ENCODE measurements around the gene COL8A1. TPM values are rescaled to one million over a fixed set of nuclear protein-coding genes. Genes with fewer than 3 reads are reported as not detected.

The COL8A1 gene
- total RNA-seq, 1 experiment from 2014 or later = 0.07 TPM

DNA sequence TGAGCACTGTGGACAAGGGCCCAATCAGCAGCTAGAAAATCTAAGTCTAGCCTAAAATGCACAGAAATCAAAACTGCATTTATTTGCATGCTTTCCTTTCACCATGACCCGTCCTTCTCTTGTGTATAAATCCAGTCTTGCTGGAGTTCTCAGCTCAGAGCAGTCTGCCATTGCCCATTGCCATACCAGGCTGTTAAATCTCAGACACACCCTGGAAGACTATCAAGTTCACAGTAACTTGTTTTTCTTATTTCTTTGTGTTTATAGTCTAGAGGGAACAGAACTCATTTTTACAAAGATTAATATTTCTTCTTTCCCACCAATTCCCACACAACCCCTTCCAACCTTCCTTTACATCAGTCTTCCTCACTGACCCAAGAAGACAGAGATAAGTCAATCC is 85.9 kb downstream of the COL8A1 start:
- ChIA-PET CTCF (no interaction called here), POLR2A (no interaction called here), RAD21 (ENCODE audit: low non-redundant PET in 1 of 2, low total read pairs in 2 of 2, uncharacterized antibody in 2 of 2, unreplicated experiment in 2 of 2) (no interaction called here)
- DNase-seq (ENCODE audit: low read depth, low spot score) = no peak
- Histone ChIP-seq H3K4me1 (ENCODE audit: control insufficient read depth in 1 of 2, insufficient read depth in 2 of 2, low read length in 2 of 2) (no peaks in the 10 kb centered on the region), H4K20me1 (ENCODE audit: insufficient read depth) (no peaks in the 10 kb centered on the region), H3K27ac (ENCODE audit: low read depth, low read length) (no peak overlapping the region), H3K4me2 (ENCODE audit: low read length) (no peak overlapping the region), H3K9ac (ENCODE audit: low read length) (no peak overlapping the region), H3K79me2 (ENCODE audit: insufficient read depth, low read length) (no peaks in the 10 kb centered on the region), H3K36me3 (ENCODE audit: control insufficient read depth in 1 of 2, insufficient read depth in 2 of 2, low read length in 2 of 2) (no peaks in the 10 kb centered on the region), H2AFZ (ENCODE audit: low read depth, low read length, poor library complexity, severe bottlenecking) (no peak overlapping the region), H3K9me2 (ENCODE audit: insufficient read depth) (no peaks in the 10 kb centered on the region), H3K9me3 (ENCODE audit: control insufficient read depth in 1 of 2, insufficient read depth in 1 of 2, low read depth in 1 of 2, low read length in 2 of 2) (no peaks in the 10 kb centered on the region), H3K27me3 (ENCODE audit: insufficient read depth, low read length) (peaks cover 55% of the 10 kb centered on the region), H3K4me3 (replicated peaks in 1 of 2; ENCODE audit: low read depth in 1 of 2, low read length in 2 of 2) (no peak overlapping the region)
- ATAC-seq = no peak
- intact Hi-C loops (cut with micrococcal nuclease) = no loop called here
- no TSS peak for BruUV-seq (replicated peaks)
- TF ChIP-seq YY1 (IDR thresholded peaks at IDR 0.05; ENCODE audit: extremely low read depth, insufficient replicate concordance, low read depth, low read length) = no peak
- TF ChIP-seq POLR2AphosphoS5 (IDR thresholded peaks at IDR 0.05; ENCODE audit: low read depth, low read length) = no peak
- no peak for TF ChIP-seq CEBPB (IDR thresholded peaks at IDR 0.05; ENCODE audit: low read depth)
- TF ChIP-seq SP1 (IDR thresholded peaks at IDR 0.05; ENCODE audit: low read depth) = no peak
- TF ChIP-seq, protein P1, sequence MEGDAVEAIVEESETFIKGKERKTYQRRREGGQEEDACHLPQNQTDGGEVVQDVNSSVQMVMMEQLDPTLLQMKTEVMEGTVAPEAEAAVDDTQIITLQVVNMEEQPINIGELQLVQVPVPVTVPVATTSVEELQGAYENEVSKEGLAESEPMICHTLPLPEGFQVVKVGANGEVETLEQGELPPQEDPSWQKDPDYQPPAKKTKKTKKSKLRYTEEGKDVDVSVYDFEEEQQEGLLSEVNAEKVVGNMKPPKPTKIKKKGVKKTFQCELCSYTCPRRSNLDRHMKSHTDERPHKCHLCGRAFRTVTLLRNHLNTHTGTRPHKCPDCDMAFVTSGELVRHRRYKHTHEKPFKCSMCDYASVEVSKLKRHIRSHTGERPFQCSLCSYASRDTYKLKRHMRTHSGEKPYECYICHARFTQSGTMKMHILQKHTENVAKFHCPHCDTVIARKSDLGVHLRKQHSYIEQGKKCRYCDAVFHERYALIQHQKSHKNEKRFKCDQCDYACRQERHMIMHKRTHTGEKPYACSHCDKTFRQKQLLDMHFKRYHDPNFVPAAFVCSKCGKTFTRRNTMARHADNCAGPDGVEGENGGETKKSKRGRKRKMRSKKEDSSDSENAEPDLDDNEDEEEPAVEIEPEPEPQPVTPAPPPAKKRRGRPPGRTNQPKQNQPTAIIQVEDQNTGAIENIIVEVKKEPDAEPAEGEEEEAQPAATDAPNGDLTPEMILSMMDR (IDR thresholded peaks at IDR 0.05 in 2 of 3, conservative IDR thresholded peaks at IDR 0.05 in 1 of 3; ENCODE audit: borderline replicate concordance in 1 of 3, insufficient read depth in 1 of 3, low read depth in 2 of 3, low read length in 2 of 3) = no peak
- TF ChIP-seq FOSL1 (IDR thresholded peaks at IDR 0.05; ENCODE audit: low read depth) = no peak
- TF ChIP-seq, protein P2, sequence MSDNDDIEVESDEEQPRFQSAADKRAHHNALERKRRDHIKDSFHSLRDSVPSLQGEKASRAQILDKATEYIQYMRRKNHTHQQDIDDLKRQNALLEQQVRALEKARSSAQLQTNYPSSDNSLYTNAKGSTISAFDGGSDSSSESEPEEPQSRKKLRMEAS (IDR thresholded peaks at IDR 0.05) = no peak
- no peak for TF ChIP-seq EGR1 (IDR thresholded peaks at IDR 0.05; ENCODE audit: low read depth)
- TF ChIP-seq SIN3A (IDR thresholded peaks at IDR 0.05; ENCODE audit: low read depth) = no peak

DNA sequence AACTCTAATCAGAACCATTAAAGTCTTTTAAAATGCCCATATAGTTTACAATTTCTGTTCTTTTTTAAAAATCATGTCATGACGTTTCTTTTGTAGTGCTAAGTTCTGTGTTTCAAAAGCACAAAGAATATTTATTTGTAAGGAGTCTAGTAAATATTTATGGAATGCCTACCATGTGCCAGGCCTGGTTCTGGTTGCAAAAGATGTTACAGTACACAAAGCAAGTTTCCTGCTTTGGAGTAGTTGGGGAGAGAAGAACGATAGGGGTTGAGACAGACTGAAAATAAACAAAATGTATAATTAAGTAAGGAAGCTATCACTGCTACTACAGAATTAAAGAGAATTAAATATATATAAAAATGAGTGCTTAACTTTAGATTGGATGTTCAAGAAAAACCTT is 92.5 kb downstream of the COL8A1 start:
- H3K4me2 ChIP-seq (ENCODE audit: low read length) = no peak overlapping the region
- RAD21 ChIA-PET (ENCODE audit: low non-redundant PET in 1 of 2, low total read pairs in 2 of 2, uncharacterized antibody in 2 of 2, unreplicated experiment in 2 of 2) = no interaction called here
- H3K9me2 ChIP-seq (ENCODE audit: insufficient read depth) = no peaks in the 10 kb centered on the region
- H2AFZ ChIP-seq (ENCODE audit: low read depth, low read length, poor library complexity, severe bottlenecking) = no peak overlapping the region
- H3K4me3 ChIP-seq (replicated peaks in 1 of 2; ENCODE audit: low read depth in 1 of 2, low read length in 2 of 2) = no peak overlapping the region
- CTCF ChIA-PET = no interaction called here
- H3K9ac ChIP-seq (ENCODE audit: low read length) = no peak overlapping the region
- no TSS peak for BruUV-seq (replicated peaks)
- H3K79me2 ChIP-seq (ENCODE audit: insufficient read depth, low read length) = no peaks in the 10 kb centered on the region
- no peak for DNase-seq (ENCODE audit: low read depth, low spot score)
- H3K4me1 ChIP-seq (ENCODE audit: control insufficient read depth in 1 of 2, insufficient read depth in 2 of 2, low read length in 2 of 2) = no peaks in the 10 kb centered on the region
- no peaks in the 10 kb centered on the region for H3K9me3 ChIP-seq (ENCODE audit: control insufficient read depth in 1 of 2, insufficient read depth in 1 of 2, low read depth in 1 of 2, low read length in 2 of 2)
- H3K27ac ChIP-seq (ENCODE audit: low read depth, low read length) = no peak overlapping the region
- POLR2A ChIA-PET = no interaction called here
- intact Hi-C loops (cut with micrococcal nuclease) = no loop called here
- H3K27me3 ChIP-seq (ENCODE audit: insufficient read depth, low read length) = peaks cover 24% of the 10 kb centered on the region
- no peak for ATAC-seq
- no peaks in the 10 kb centered on the region for H4K20me1 ChIP-seq (ENCODE audit: insufficient read depth)
- H3K36me3 ChIP-seq (ENCODE audit: control insufficient read depth in 1 of 2, insufficient read depth in 2 of 2, low read length in 2 of 2) = no peaks in the 10 kb centered on the region
- no peak for TF ChIP-seq FOSL1 (IDR thresholded peaks at IDR 0.05; ENCODE audit: low read depth)
- TF ChIP-seq SP1 (IDR thresholded peaks at IDR 0.05; ENCODE audit: low read depth) = no peak
- TF ChIP-seq EZH2 (IDR thresholded peaks at IDR 0.05) = no peak
- no peak for TF ChIP-seq ZNF274 (IDR thresholded peaks at IDR 0.05; ENCODE audit: low read depth, low read length)
- TF ChIP-seq CBX3 (IDR thresholded peaks at IDR 0.05; ENCODE audit: low read depth) = no peak
- TF ChIP-seq, protein P1 (IDR thresholded peaks at IDR 0.05 in 2 of 3, conservative IDR thresholded peaks at IDR 0.05 in 1 of 3; ENCODE audit: borderline replicate concordance in 1 of 3, insufficient read depth in 1 of 3, low read depth in 2 of 3, low read length in 2 of 3) = no peak
- TF ChIP-seq, protein P3, sequence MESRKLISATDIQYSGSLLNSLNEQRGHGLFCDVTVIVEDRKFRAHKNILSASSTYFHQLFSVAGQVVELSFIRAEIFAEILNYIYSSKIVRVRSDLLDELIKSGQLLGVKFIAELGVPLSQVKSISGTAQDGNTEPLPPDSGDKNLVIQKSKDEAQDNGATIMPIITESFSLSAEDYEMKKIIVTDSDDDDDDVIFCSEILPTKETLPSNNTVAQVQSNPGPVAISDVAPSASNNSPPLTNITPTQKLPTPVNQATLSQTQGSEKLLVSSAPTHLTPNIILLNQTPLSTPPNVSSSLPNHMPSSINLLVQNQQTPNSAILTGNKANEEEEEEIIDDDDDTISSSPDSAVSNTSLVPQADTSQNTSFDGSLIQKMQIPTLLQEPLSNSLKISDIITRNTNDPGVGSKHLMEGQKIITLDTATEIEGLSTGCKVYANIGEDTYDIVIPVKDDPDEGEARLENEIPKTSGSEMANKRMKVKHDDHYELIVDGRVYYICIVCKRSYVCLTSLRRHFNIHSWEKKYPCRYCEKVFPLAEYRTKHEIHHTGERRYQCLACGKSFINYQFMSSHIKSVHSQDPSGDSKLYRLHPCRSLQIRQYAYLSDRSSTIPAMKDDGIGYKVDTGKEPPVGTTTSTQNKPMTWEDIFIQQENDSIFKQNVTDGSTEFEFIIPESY (IDR thresholded peaks at IDR 0.05; ENCODE audit: extremely low read depth, insufficient replicate concordance, low read length) = no peak
- TF ChIP-seq RAD21 (IDR thresholded peaks at IDR 0.05; ENCODE audit: low read depth) = no peak

Measured in HCT116 (cell line).